Superior temporal gyrus (tissue), 1 donor: Measurements from ENCODE around the gene UBA1.

Experiments
- DNase-seq: peaks from one replicate; pipeline ENCODE4 v3.0.0-alpha.2; 2016; ENCODE audit errors: extremely low spot score

UBA1 gene

GRCh38 chrX:47193475-47194193, at the start of gene UBA1:
UBA1 (plus strand) TSS chrX:47193829; CDS start chrX:47198803, 4,974 bp downstream.
- peak; percentile 95 for DNase-seq

GRCh38 chrX:47143894-47144625, 49.6 kb upstream of the UBA1 start:
- DNase-seq, result peak; percentile 13

- peak; percentile 89 for DNase-seq
These were observed 48.8 kb upstream of the UBA1 start, which contains the start of the genes NDUFB11 and RBM10 for GRCh38 chrX:47144626-47145394. NDUFB11 (minus strand) TSS chrX:47144702; CDS start chrX:47144679, 23 bp downstream. RBM10 (plus strand) TSS chrX:47145221; CDS start chrX:47147482, 2,261 bp downstream.

- DNase-seq, result no peak
These were observed 48.1 kb upstream of the UBA1 start for GRCh38 chrX:47145395-47146120.

- no peak for DNase-seq
These were observed 47.3 kb upstream of the UBA1 start for GRCh38 chrX:47146121-47146935.

- DNase-seq, result no peak
These were observed 46.4 kb upstream of the UBA1 start for GRCh38 chrX:47146936-47147859.

- DNase-seq, result no peak
These were observed 44.7 kb upstream of the UBA1 start for GRCh38 chrX:47148946-47149345.

- DNase-seq, result no peak
These were observed 42.2 kb upstream of the UBA1 start for GRCh38 chrX:47151435-47151834.

- no peak for DNase-seq
These were observed 36.8 kb upstream of the UBA1 start for GRCh38 chrX:47156611-47157520.

- DNase-seq, result no peak
These were observed 35.5 kb upstream of the UBA1 start for GRCh38 chrX:47158131-47158530.

GRCh38 chrX:47158781-47159180, 34.8 kb upstream of the UBA1 start:
- no peak for DNase-seq

GRCh38 chrX:47160781-47161180, 32.8 kb upstream of the UBA1 start:
- no peak for DNase-seq

GRCh38 chrX:47162927-47163583, 30.6 kb upstream of the UBA1 start:
- DNase-seq, result no peak

GRCh38 chrX:47164420-47164819, 29.2 kb upstream of the UBA1 start:
- no peak for DNase-seq

GRCh38 chrX:47166126-47166525, 27.5 kb upstream of the UBA1 start:
- DNase-seq, result no peak

GRCh38 chrX:47168495-47169073, 25.0 kb upstream of the UBA1 start:
- DNase-seq, result no peak

- DNase-seq, result no peak
These were observed 24.4 kb upstream of the UBA1 start for GRCh38 chrX:47169273-47169672.
